ENCODE results near the gene GRM7.

Gene GRM7

DNA sequence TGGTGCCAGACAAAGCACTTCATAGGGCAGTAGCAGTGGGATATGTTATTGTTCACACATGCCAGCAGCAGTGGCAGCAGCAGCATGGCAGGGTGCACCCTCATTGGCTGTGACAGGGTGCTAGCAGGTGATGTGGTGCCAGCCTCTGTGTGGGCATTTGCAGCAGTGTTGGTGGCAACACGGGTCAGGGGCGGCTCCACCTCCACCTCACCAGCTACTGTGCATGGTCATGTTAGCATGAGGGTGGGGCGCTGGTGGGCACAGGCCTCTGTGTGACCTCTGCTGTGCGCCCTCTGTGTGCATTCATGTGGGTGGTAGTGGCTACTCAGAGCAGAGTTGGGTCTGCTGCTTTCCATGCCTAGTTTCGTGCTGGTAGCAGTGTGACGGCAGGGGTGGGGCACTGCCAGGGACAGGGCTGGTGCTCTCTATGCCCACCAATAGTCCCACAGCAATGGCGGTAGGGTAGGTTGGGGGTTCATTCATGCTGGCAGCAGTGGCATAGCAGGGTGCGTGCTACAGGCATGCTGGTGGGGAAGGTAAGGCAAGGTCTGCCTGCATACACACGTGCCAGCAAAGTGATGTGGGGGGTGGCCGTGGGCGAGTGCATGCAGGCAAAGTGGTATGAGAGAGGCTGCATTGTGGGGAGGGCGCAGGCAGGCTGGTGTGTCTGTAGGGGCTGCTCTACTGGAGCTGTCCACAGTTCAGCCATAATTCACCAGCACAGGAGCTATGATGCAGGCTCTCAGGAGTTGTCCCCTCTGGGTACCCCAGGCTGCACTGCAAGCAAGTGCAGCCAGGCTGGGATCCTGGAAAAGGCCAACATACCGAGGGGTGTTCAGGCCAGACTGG is 402.7 kb downstream of the GRM7 start:
- Histone ChIP-seq H3K4me1 (ENCODE audit: control insufficient read depth in 1 of 2, insufficient read depth in 2 of 2, low read length in 2 of 2) (no peaks in the 10 kb centered on the region), H2BK5ac (ENCODE audit: low read depth, low read length, poor library complexity) (no peak overlapping the region), H3K27ac (ENCODE audit: low read depth, low read length) (no peak overlapping the region), H3K27me3 (ENCODE audit: insufficient read depth, low read length) (no peaks in the 10 kb centered on the region), H3K9me3 (ENCODE audit: insufficient read depth, low read depth, low read length) (peaks cover 2% of the 10 kb centered on the region), H3K4me2 (ENCODE audit: low read length) (no peak overlapping the region), H3K4ac (ENCODE audit: low read depth, low read length) (no peak overlapping the region), H4K91ac (ENCODE audit: low read depth, low read length) (no peak overlapping the region), H3K9ac (ENCODE audit: low read length) (no peak overlapping the region), H3K79me2 (ENCODE audit: control insufficient read depth, insufficient read depth, low read length, poor library complexity) (no peaks in the 10 kb centered on the region), H2AK5ac (ENCODE audit: low read length) (no peak overlapping the region), H3K14ac (ENCODE audit: low read length) (no peak overlapping the region), H2BK12ac (ENCODE audit: low read length) (no peak overlapping the region), H3K36me3 (ENCODE audit: control insufficient read depth in 1 of 2, insufficient read depth in 2 of 2, low read length in 2 of 2) (no peaks in the 10 kb centered on the region), H4K12ac (ENCODE audit: low read depth, low read length) (no peak overlapping the region), H3K18ac (ENCODE audit: low read length) (no peak overlapping the region), H3K4me3 (ENCODE audit: low read depth, low read length) (no peak overlapping the region), H3K79me1 (ENCODE audit: low read length) (no peaks in the 10 kb centered on the region), H4K8ac (ENCODE audit: low read depth, low read length) (no peak overlapping the region), H2AFZ (ENCODE audit: insufficient read depth, low read length, poor library complexity) (no peak overlapping the region), H2BK120ac (ENCODE audit: insufficient read depth, low read length, poor library complexity) (no peak overlapping the region), H3K23ac (ENCODE audit: low read length) (no peak overlapping the region)
- no CpG with 5 or more reads among the region's 13 CpGs for WGBS (ENCODE audit: extremely low coverage, insufficient coverage, insufficient read length)
- no peak for DNase-seq

GRCh38 chr3:7264196-7264526 is 403.2 kb downstream of the GRM7 start:
- Histone ChIP-seq H2AK5ac (ENCODE audit: low read length) (no peak overlapping the region), H3K79me2 (ENCODE audit: control insufficient read depth, insufficient read depth, low read length, poor library complexity) (no peaks in the 10 kb centered on the region), H4K8ac (ENCODE audit: low read depth, low read length) (no peak overlapping the region), H2BK120ac (ENCODE audit: insufficient read depth, low read length, poor library complexity) (no peak overlapping the region), H3K23ac (ENCODE audit: low read length) (no peak overlapping the region), H4K12ac (ENCODE audit: low read depth, low read length) (no peak overlapping the region), H3K4me3 (ENCODE audit: low read depth, low read length) (no peak overlapping the region), H3K9ac (ENCODE audit: low read length) (no peak overlapping the region), H2BK12ac (ENCODE audit: low read length) (no peak overlapping the region), H3K27ac (ENCODE audit: low read depth, low read length) (no peak overlapping the region), H3K4ac (ENCODE audit: low read depth, low read length) (no peak overlapping the region), H3K4me1 (ENCODE audit: control insufficient read depth in 1 of 2, insufficient read depth in 2 of 2, low read length in 2 of 2) (no peaks in the 10 kb centered on the region), H3K18ac (ENCODE audit: low read length) (no peak overlapping the region), H4K91ac (ENCODE audit: low read depth, low read length) (no peak overlapping the region), H2AFZ (ENCODE audit: insufficient read depth, low read length, poor library complexity) (no peak overlapping the region), H2BK5ac (ENCODE audit: low read depth, low read length, poor library complexity) (no peak overlapping the region), H3K27me3 (ENCODE audit: insufficient read depth, low read length) (no peaks in the 10 kb centered on the region), H3K79me1 (ENCODE audit: low read length) (no peaks in the 10 kb centered on the region), H3K4me2 (ENCODE audit: low read length) (no peak overlapping the region), H3K14ac (ENCODE audit: low read length) (no peak overlapping the region), H3K9me3 (ENCODE audit: insufficient read depth, low read depth, low read length) (peaks cover 2% of the 10 kb centered on the region), H3K36me3 (ENCODE audit: control insufficient read depth in 1 of 2, insufficient read depth in 2 of 2, low read length in 2 of 2) (no peaks in the 10 kb centered on the region)
- no peak for DNase-seq
- no CpG with 5 or more reads among the region's 4 CpGs for WGBS (ENCODE audit: extremely low coverage, insufficient coverage, insufficient read length)

DNA sequence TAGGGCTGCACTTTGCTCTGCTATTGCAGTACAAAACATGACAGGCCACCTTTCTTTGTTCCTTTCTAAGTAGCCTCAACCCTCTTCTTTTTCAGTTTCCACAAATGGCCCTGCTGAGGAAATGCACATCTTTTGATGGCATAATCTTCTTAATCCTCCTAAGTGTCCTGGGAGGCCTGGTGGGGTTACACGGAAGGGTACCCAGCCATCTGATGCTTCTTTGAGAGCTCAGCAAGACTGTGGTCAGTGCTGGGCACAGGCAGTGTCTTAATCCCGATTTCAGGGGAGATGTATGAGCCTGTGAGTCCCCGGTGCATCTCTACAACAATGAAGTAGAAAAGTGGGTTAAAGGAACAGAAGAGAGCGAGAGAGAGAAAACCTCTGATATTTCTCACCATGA is 404.8 kb downstream of the GRM7 start:
- H3K4me3 ChIP-seq (ENCODE audit: low read depth, low read length): no peak overlapping the region
- H3K14ac ChIP-seq (ENCODE audit: low read length): no peak overlapping the region
- no peak overlapping the region for H3K4me2 ChIP-seq (ENCODE audit: low read length)
- no peak overlapping the region for H2BK5ac ChIP-seq (ENCODE audit: low read depth, low read length, poor library complexity)
- no peak overlapping the region for H3K27ac ChIP-seq (ENCODE audit: low read depth, low read length)
- no peak overlapping the region for H2BK12ac ChIP-seq (ENCODE audit: low read length)
- no peak overlapping the region for H2AFZ ChIP-seq (ENCODE audit: insufficient read depth, low read length, poor library complexity)
- no peak overlapping the region for H4K8ac ChIP-seq (ENCODE audit: low read depth, low read length)
- no peak overlapping the region for H3K9ac ChIP-seq (ENCODE audit: low read length)
- no peak overlapping the region for H3K23ac ChIP-seq (ENCODE audit: low read length)
- no peaks in the 10 kb centered on the region for H3K27me3 ChIP-seq (ENCODE audit: insufficient read depth, low read length)
- no peak overlapping the region for H2BK120ac ChIP-seq (ENCODE audit: insufficient read depth, low read length, poor library complexity)
- H3K4me1 ChIP-seq (ENCODE audit: control insufficient read depth in 1 of 2, insufficient read depth in 2 of 2, low read length in 2 of 2): no peaks in the 10 kb centered on the region
- H4K91ac ChIP-seq (ENCODE audit: low read depth, low read length): no peak overlapping the region
- no peaks in the 10 kb centered on the region for H3K36me3 ChIP-seq (ENCODE audit: control insufficient read depth in 1 of 2, insufficient read depth in 2 of 2, low read length in 2 of 2)
- no peak overlapping the region for H3K4ac ChIP-seq (ENCODE audit: low read depth, low read length)
- no peak for DNase-seq
- H3K79me1 ChIP-seq (ENCODE audit: low read length): no peaks in the 10 kb centered on the region
- H3K9me3 ChIP-seq (ENCODE audit: insufficient read depth, low read depth, low read length): peaks cover 2% of the 10 kb centered on the region
- WGBS (ENCODE audit: extremely low coverage, insufficient coverage, insufficient read length): no CpG with 5 or more reads among the region's 4 CpGs
- H2AK5ac ChIP-seq (ENCODE audit: low read length): no peak overlapping the region
- no peak overlapping the region for H4K12ac ChIP-seq (ENCODE audit: low read depth, low read length)
- H3K18ac ChIP-seq (ENCODE audit: low read length): no peak overlapping the region
- H3K79me2 ChIP-seq (ENCODE audit: control insufficient read depth, insufficient read depth, low read length, poor library complexity): no peaks in the 10 kb centered on the region

GRCh38 chr3:7266551-7266950 is 405.6 kb downstream of the GRM7 start:
- H2AFZ ChIP-seq (ENCODE audit: insufficient read depth, low read length, poor library complexity): no peak overlapping the region
- no peak overlapping the region for H2BK5ac ChIP-seq (ENCODE audit: low read depth, low read length, poor library complexity)
- no peak overlapping the region for H3K23ac ChIP-seq (ENCODE audit: low read length)
- no peak overlapping the region for H4K12ac ChIP-seq (ENCODE audit: low read depth, low read length)
- H3K79me2 ChIP-seq (ENCODE audit: control insufficient read depth, insufficient read depth, low read length, poor library complexity): no peaks in the 10 kb centered on the region
- H3K18ac ChIP-seq (ENCODE audit: low read length): no peak overlapping the region
- no peak overlapping the region for H2BK120ac ChIP-seq (ENCODE audit: insufficient read depth, low read length, poor library complexity)
- WGBS (ENCODE audit: extremely low coverage, insufficient coverage, insufficient read length): no CpG with 5 or more reads among the region's 1 CpG
- no peak overlapping the region for H3K4me2 ChIP-seq (ENCODE audit: low read length)
- DNase-seq: no peak
- H3K4me1 ChIP-seq (ENCODE audit: control insufficient read depth in 1 of 2, insufficient read depth in 2 of 2, low read length in 2 of 2): no peaks in the 10 kb centered on the region
- H3K9me3 ChIP-seq (ENCODE audit: insufficient read depth, low read depth, low read length): no peaks in the 10 kb centered on the region
- H4K8ac ChIP-seq (ENCODE audit: low read depth, low read length): no peak overlapping the region
- H3K4ac ChIP-seq (ENCODE audit: low read depth, low read length): no peak overlapping the region
- no peak overlapping the region for H3K27ac ChIP-seq (ENCODE audit: low read depth, low read length)
- H4K91ac ChIP-seq (ENCODE audit: low read depth, low read length): no peak overlapping the region
- H3K36me3 ChIP-seq (ENCODE audit: control insufficient read depth in 1 of 2, insufficient read depth in 2 of 2, low read length in 2 of 2): no peaks in the 10 kb centered on the region
- no peak overlapping the region for H3K4me3 ChIP-seq (ENCODE audit: low read depth, low read length)
- no peaks in the 10 kb centered on the region for H3K27me3 ChIP-seq (ENCODE audit: insufficient read depth, low read length)
- H2AK5ac ChIP-seq (ENCODE audit: low read length): no peak overlapping the region
- H3K79me1 ChIP-seq (ENCODE audit: low read length): no peaks in the 10 kb centered on the region
- no peak overlapping the region for H3K9ac ChIP-seq (ENCODE audit: low read length)
- no peak overlapping the region for H3K14ac ChIP-seq (ENCODE audit: low read length)
- H2BK12ac ChIP-seq (ENCODE audit: low read length): no peak overlapping the region
